Immature natural killer cell (primary cell): ENCODE measurements around the gene TMEM51. TPM values are rescaled to one million over a fixed set of nuclear protein-coding genes. Genes with fewer than 3 reads are reported as not detected.

Experiments used
- DNase-seq, 3 donors: peaks; one replicate each; pipeline ENCODE4 v3.0.0; 2022; ENCODE audit warnings: mixed read lengths in 1 of 3
- H3K27ac Mint-ChIP-seq, 6 donors: one replicate each; pipeline ENCODE4 v1.8.0; 2020; ENCODE audit warnings: mixed read lengths in 6 of 6, mild to moderate bottlenecking in 5 of 6, inconsistent platforms in 4 of 6, moderate library complexity in 3 of 6
- H3K27me3 Mint-ChIP-seq, 3 donors: one replicate each; pipeline ENCODE4 v1.8.0; 2020 to 2021; ENCODE audit warnings: low read depth in 3 of 3, mild to moderate bottlenecking in 3 of 3, mixed read lengths in 3 of 3, moderate library complexity in 3 of 3, inconsistent platforms in 1 of 3
- H3K36me3 Mint-ChIP-seq, 3 donors: one replicate each; pipeline ENCODE4 v1.8.0; 2020; ENCODE audit warnings: mixed read lengths in 3 of 3, inconsistent platforms in 2 of 3, mild to moderate bottlenecking in 2 of 3
- H3K4me1 Mint-ChIP-seq, 2 donors: one replicate each; pipeline ENCODE4 v1.8.0; 2020; ENCODE audit warnings: inconsistent platforms in 2 of 2, mild to moderate bottlenecking in 2 of 2, mixed read lengths in 2 of 2, moderate library complexity in 1 of 2
- H3K4me3 Mint-ChIP-seq, 5 donors: one replicate each; pipeline ENCODE4 v1.8.0; 2020; ENCODE audit warnings: mild to moderate bottlenecking in 5 of 5, mixed read lengths in 5 of 5, inconsistent platforms in 3 of 5, moderate library complexity in 3 of 5
- H3K9me3 Mint-ChIP-seq, 6 donors: one replicate each; pipeline ENCODE4 v1.8.0; 2020; ENCODE audit warnings: mild to moderate bottlenecking in 6 of 6, mixed read lengths in 6 of 6, inconsistent platforms in 4 of 6, moderate library complexity in 3 of 6
- polyA plus RNA-seq, 3 donors: library from polyadenylated mRNA; unstranded; fragments of 300-500 nt; fragmentation: Illumina TruSeq; gene quantifications; one replicate each; pipeline ENCODE4 v1.2.3, GENCODE V29; 2021

TMEM51 gene
- polyA plus RNA-seq, 3 donors from 2014 or later: not detected

DNA sequence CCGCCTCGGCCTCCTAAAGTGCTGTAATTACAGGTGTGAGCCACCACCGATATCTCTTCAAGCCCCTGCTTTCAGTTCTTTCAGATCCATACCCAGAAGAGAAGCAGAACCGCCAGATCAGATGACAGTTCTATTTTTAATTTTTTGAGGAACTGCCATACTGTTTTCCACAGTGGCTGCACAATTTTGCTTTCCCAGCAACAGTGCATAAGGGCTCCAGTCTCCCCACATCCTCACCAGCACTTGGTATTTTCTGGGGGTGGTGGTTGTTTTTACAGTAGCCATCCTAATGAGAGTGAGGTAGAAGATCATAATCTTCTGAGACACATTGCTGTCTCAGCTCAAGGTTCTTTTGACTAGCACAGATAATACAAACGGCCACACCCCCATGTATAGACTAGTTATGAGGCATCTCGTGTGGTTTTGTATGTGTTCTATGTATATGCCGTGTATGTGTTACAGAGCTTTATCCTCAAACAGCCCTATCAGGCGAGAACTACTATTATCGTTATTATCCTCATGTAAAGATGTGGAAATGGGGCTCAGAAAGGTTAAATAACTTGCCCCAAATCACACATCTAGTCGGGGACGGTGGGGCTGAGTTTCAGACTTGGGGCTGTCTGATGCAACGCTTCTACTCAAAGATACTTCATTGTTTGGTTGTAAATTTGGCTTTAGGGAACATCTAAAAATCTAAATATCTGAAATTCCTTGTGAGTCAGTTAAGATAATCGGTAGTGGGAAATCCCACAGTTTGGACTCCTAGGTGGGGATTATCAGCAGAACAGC lies 105.5 kb downstream of the TMEM51 start:
- Mint-ChIP-seq H3K9me3 (no peaks in the 10 kb centered on the region), H3K4me3 (no peak overlapping the region), H3K4me1 (peaks cover 20 to 25% of the 10 kb centered on the region in 2 donors), H3K36me3 (no peaks in the 10 kb centered on the region), H3K27ac (no peak overlapping the region), H3K27me3 (peaks cover 0 to 8% (median 6%) of the 10 kb centered on the region in 3 donors)
- no peak for DNase-seq

DNA sequence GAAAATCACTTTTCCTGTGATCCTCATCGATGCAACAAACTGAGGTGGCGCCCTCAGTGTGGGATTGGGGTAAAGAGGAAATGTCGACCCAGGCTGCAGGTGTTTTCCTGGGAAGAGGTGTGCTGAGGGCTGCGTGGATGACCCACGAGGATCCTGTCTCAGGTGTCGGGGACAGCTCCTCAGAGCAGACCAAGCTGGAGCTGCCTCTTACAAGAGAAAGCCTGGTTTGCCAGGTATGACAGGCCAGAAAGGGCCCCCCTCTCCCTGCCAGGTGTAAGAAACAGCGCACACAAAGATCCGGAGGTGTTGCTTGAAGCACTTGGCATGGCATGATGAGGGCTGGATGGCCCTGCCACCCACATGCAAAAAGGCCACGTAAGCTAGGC lies 106.1 kb downstream of the TMEM51 start:
- H3K4me3 Mint-ChIP-seq: no peak overlapping the region
- H3K36me3 Mint-ChIP-seq: no peaks in the 10 kb centered on the region
- no peak for DNase-seq
- no peak overlapping the region for H3K27ac Mint-ChIP-seq
- H3K27me3 Mint-ChIP-seq: peaks cover 0 to 9% (median 8%) of the 10 kb centered on the region in 3 donors
- peaks cover 0 to 3% (median 0%) of the 10 kb centered on the region in 6 donors for H3K9me3 Mint-ChIP-seq
- peaks cover 16 to 20% of the 10 kb centered on the region in 2 donors for H3K4me1 Mint-ChIP-seq

DNA sequence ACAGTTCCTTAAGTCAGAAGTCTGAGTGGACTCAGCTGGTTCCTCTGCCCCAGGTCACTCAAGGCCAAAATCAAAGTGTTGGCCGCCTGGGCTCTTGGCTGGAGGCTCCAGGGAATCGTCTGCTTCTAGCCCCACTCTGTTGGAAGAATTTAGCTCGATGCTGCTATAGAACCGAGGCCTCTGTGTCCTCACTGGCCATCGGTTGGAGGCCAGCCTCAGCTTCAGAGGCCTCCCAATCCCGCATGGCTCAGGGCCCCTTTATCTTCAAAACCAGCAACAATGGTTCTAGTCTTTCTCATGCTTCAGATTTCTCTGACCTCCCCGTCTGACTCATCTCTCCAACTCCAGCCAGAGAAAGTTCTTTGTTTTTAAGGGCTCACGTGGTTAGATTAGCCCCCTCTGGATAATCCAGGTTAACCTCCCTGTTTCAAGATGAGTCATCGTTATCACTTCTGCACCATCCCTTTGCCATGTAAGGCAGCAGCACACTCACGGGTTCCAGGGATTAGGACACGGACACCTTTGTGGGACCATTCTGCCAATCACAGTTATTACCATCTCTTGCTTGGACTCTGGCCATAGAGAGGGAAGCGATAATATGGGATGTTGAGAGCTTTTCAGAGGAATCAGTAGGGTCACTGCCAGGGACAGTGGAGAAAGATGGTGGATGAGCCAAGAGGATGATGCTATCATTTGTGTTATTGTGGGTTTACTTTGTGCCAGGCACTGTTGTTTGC lies 107.0 kb downstream of the TMEM51 start:
- peaks cover 0 to 10% (median 7%) of the 10 kb centered on the region in 3 donors for H3K27me3 Mint-ChIP-seq
- H3K9me3 Mint-ChIP-seq: peaks cover 0 to 7% (median 0%) of the 10 kb centered on the region in 6 donors
- H3K36me3 Mint-ChIP-seq: no peaks in the 10 kb centered on the region
- DNase-seq: no peak
- peaks cover 16 to 17% of the 10 kb centered on the region in 2 donors for H3K4me1 Mint-ChIP-seq
- peak overlapping the region in 3 of 5 donors; percentile 46 to 72 (median 61) for H3K4me3 Mint-ChIP-seq
- H3K27ac Mint-ChIP-seq: peak overlapping the region in 3 of 6 donors; percentile 22 to 61 (median 35)

DNA sequence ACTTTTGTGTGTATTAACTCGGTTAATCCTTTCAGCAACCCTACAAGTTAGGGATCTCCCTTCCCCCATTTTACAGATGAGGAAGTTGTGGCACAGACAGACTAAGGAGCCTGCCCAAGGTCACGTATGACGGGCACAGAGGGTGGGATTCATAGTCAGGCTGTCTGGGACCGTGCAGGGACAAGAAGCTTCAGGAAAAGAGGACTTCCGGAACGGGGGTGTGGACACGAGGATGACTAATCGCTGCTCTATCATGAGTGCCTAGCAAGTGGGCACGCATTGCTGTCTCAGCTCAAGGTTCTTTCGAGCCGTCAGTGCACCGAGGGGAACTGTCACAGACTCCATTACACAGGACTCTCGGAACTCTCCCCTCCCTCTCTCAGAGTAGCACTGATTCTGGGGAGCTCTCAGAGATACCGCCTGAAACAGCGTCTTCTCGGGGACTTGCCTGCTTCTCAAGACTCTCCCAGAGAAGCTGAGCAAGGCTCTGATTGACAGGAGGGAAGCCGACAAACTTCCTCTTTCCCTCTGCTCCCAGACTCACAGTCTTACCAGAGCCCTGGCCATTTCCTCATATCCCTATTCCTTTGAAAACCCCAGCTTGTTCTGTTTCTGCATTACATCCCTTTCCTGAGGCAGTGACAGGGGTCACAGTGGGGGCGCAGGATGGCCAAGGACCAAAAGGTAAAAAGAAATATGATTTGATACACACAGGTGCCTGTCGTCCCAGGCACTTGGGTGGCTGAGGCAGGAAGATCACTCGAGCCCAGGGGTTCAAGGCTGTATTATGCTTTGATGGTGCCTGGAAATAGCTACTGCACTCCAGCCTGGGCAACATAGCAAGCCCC lies 107.8 kb downstream of the TMEM51 start:
- peaks cover 16 to 17% of the 10 kb centered on the region in 2 donors for H3K4me1 Mint-ChIP-seq
- peak overlapping the region in 3 of 6 donors; percentile 35 to 61 (median 46) for H3K27ac Mint-ChIP-seq
- no peak for DNase-seq
- H3K36me3 Mint-ChIP-seq: peaks cover 0 to 3% (median 0%) of the 10 kb centered on the region in 3 donors
- H3K4me3 Mint-ChIP-seq: peak overlapping the region in 4 of 5 donors; percentile 61 to 72 (median 64)
- H3K9me3 Mint-ChIP-seq: peaks cover 0 to 7% (median 0%) of the 10 kb centered on the region in 6 donors
- H3K27me3 Mint-ChIP-seq: peaks cover 0 to 10% (median 6%) of the 10 kb centered on the region in 3 donors

DNA sequence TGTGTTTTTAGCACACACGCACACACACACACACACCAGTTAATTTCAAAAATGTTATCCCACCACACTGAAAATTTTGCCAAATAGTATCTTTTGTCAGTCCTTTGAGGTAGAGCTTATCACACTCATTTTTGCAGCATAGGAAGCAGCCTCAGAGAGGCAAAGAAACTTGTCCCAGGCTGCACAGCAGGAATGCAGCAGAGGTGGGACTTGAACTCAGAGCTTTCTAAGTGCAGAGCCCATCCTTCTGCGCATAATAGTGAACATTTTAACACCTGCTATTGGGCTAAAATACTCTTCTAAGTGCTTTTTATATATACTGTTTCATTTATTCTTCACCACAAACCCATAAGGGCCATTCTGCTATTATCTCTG lies 108.4 kb downstream of the TMEM51 start:
- Mint-ChIP-seq H3K9me3 (peaks cover 0 to 7% (median 0%) of the 10 kb centered on the region in 6 donors), H3K4me3 (peak overlapping the region in 3 of 5 donors; percentile 61 to 72 (median 62)), H3K4me1 (peaks cover 16 to 17% of the 10 kb centered on the region in 2 donors), H3K27ac (no peak overlapping the region), H3K36me3 (peaks cover 0 to 6% (median 0%) of the 10 kb centered on the region in 3 donors), H3K27me3 (peaks cover 0 to 10% (median 6%) of the 10 kb centered on the region in 3 donors)
- DNase-seq: no peak

DNA sequence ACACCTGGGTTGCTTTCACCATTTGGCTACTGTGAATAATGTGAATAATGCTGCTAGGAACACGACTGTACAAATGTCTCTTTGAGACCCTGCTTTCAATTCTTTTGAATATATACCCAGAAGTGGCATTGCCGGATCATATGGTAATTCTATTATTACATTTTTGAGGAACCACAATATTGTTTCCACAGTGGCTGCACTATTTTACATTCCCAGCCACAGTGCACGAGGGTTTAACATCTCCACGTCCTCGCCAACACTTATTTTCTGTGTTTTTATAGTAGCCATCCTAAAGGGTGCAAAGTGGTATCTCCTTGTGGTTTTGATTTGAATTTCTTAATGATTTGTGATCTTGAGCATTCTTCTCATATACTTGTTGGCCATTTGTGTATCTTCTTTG lies 109.2 kb downstream of the TMEM51 start:
- peaks cover 0 to 11% (median 6%) of the 10 kb centered on the region in 3 donors for H3K27me3 Mint-ChIP-seq
- H3K4me3 Mint-ChIP-seq: no peak overlapping the region
- peaks cover 0 to 7% (median 0%) of the 10 kb centered on the region in 6 donors for H3K9me3 Mint-ChIP-seq

DNA sequence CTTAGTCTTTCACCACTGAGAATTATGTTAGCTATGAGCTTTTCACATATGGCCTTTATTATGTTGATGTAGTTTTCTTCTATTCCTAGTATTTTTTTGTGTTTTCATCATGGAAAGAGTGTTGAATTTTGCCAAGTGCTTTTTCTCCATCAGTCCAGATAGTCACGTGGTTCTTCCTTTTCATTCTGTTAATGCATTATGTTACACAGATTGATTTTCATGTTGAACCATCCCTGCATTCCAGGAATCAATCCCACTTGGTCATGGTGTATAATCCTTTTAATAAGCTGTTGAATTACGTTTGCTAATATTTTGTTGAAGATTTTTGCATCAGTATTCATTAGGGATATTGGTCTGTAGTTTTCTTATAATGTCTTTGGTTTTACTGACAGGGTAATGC lies 111.2 kb downstream of the TMEM51 start:
- H3K27me3 Mint-ChIP-seq: peaks cover 3 to 10% (median 8%) of the 10 kb centered on the region in 3 donors
- no peak for DNase-seq
- no peak overlapping the region for H3K27ac Mint-ChIP-seq
- peaks cover 16 to 17% of the 10 kb centered on the region in 2 donors for H3K4me1 Mint-ChIP-seq
- H3K36me3 Mint-ChIP-seq: peaks cover 0 to 6% (median 4%) of the 10 kb centered on the region in 3 donors
- H3K4me3 Mint-ChIP-seq: no peak overlapping the region
- peaks cover 0 to 7% (median 0%) of the 10 kb centered on the region in 6 donors for H3K9me3 Mint-ChIP-seq

More for the DNA sequence above, 109.2 kb downstream of the TMEM51 start:
- DNase-seq: no peak
- Mint-ChIP-seq H3K4me1 (peaks cover 16 to 17% of the 10 kb centered on the region in 2 donors), H3K27ac (no peak overlapping the region), H3K36me3 (peaks cover 0 to 6% (median 0%) of the 10 kb centered on the region in 3 donors)

Other genes starting within 250 kb of the TMEM51 start
- under 1 TPM in 1 of 3 donors, not detected in 2; 0.28 TPM for gene FHAD1, start 93.5 kb downstream of the TMEM51 start, polyA plus RNA-seq